MCF 10A (cell line): ENCODE data around the gene RFESD. TPM values are rescaled to one million over a fixed set of nuclear protein-coding genes. Genes with fewer than 3 reads are reported as not detected.
"Not testable (repeated sequence)": the region's sequence is repeated elsewhere in the genome, so short reads cannot be mapped to it uniquely, and the experiment has no call there.

Experiments used
- BruUV-seq: library from RNA; stranded (reverse); fragments of 400-500 nt; replicated peaks from 2 replicates; lab custom pipeline; 2021; lab: Mats Ljungman, UMichigan
- CTCF ChIA-PET: fragments of 300-600 bp; sonication (Branson Sonifier 250); formaldehyde crosslinking; extraction: SDS; loops from one replicate; lab custom pipeline; 2021; ENCODE audit warnings: antibody characterized with exemption, inconsistent platforms; lab: Yijun Ruan, JAX
- POLR2A ChIA-PET: fragments of 300-600, 350-650 bp; sonication (Branson Sonifier 250); formaldehyde crosslinking; extraction: SDS; loops from one replicate; lab custom pipeline; 2020; ENCODE audit warnings: antibody characterized with exemption, inconsistent platforms; lab: Yijun Ruan, JAX
- DNase-seq: peaks from one replicate; pipeline ENCODE4 v3.0.0-alpha.2; 2018; ENCODE audit not compliant: unreplicated experiment
- H3K27ac Mint-ChIP-seq: one replicate; pipeline ENCODE4 v1.8.0; 2022; ENCODE audit warnings: mild to moderate bottlenecking, low read depth, mixed read lengths; ENCODE audit not compliant: unreplicated experiment
- H3K27me3 Mint-ChIP-seq: one replicate; pipeline ENCODE4 v1.8.0; 2022; ENCODE audit warnings: mixed read lengths; ENCODE audit not compliant: insufficient read depth, unreplicated experiment
- H3K36me3 Mint-ChIP-seq: one replicate; pipeline ENCODE4 v1.8.0; 2022; ENCODE audit warnings: mild to moderate bottlenecking, moderate library complexity, mixed read lengths; ENCODE audit not compliant: insufficient read depth, unreplicated experiment
- H3K4me1 Mint-ChIP-seq: one replicate; pipeline ENCODE4 v1.8.0; 2022; ENCODE audit warnings: mixed read lengths; ENCODE audit not compliant: insufficient read depth, unreplicated experiment
- H3K4me3 Mint-ChIP-seq: one replicate; pipeline ENCODE4 v1.8.0; 2022; ENCODE audit warnings: mild to moderate bottlenecking, moderate library complexity, mixed read lengths; ENCODE audit not compliant: unreplicated experiment
- H3K9me3 Mint-ChIP-seq: one replicate; pipeline ENCODE4 v1.8.0; 2022; ENCODE audit warnings: mixed read lengths; ENCODE audit not compliant: unreplicated experiment
- intact Hi-C: fragments of 100-400 bp; cut with micrococcal nuclease; formaldehyde crosslinking; loops from 2 replicates; pipeline ENCODE4 v1.14.1; 2022
- total RNA-seq: library from RNA; stranded (reverse); gene quantifications from 2 replicates; pipeline ENCODE4 v1.2.3, GENCODE V29; 2022
- TF ChIP-seq, protein P1 (sequence below): fragments of 200-600 bp; IDR thresholded peaks from one replicate; pipeline ENCODE4 v1.8.0; 2022; ENCODE audit warnings: antibody characterized with exemption, mild to moderate bottlenecking; ENCODE audit not compliant: unreplicated experiment

The RFESD gene
- total RNA-seq, 1 experiment from 2014 or later: 5.9 TPM

DNA sequence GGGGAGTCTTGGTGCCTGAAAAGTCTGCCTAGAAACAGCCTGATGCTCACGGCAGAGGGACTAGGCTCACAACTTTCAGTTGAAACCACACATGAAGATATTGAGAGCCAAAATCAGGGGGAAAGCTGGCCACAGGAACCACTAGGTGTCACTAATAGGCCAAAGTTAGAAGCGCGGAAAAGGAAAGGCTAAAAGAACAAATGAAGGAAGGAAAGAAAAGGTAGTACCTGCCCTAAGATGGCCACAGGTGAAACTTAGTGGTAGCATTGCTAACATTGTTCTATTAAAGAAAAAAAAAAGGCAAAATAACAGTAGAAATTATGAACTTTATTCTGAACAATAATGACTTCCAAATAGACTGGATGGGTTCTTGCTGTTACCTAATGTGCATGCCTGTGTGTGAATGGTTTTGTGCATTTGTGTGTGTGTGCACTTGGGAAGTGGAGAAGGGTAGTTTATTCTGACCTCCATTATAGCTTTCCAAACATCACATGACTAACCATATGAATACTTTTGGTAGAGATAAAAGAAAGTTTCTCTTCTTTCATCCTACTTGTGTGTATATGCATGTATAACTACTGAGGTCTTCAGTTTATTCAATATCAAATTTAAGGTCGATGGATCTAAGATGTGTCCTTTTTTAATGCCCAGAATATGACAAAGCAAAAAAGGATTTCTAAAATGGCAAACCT, 2.1 kb upstream of the RFESD start:
- H3K27me3 Mint-ChIP-seq: no peaks in the 10 kb centered on the region
- BruUV-seq: no TSS peak
- no peaks in the 10 kb centered on the region for H3K9me3 Mint-ChIP-seq
- ChIA-PET POLR2A (interaction anchor here (0.7 to 1.7 kb wide), 8 partner anchors 9 to 217 kb away, joined by 3 to 9 read pairs (median 5); partner anchors contain the start of gene GLRX), CTCF (interaction anchor here (0.5 to 9.5 kb wide), 27 partner anchors 8 to 837 kb away, joined by 3 to 149 read pairs (median 3); partner anchors contain the start of gene RHOBTB3)
- intact Hi-C loops: loop anchor here (1.0 to 5.0 kb wide), 5 partner anchors 89 to 957 kb away; partner anchors contain the start of gene ARSK
- H3K36me3 Mint-ChIP-seq: no peaks in the 10 kb centered on the region
- DNase-seq: peak; percentile 77
- H3K27ac Mint-ChIP-seq: no peak overlapping the region
- peaks cover 10% of the 10 kb centered on the region for H3K4me1 Mint-ChIP-seq
- no peak overlapping the region for H3K4me3 Mint-ChIP-seq
- TF ChIP-seq, protein P1, sequence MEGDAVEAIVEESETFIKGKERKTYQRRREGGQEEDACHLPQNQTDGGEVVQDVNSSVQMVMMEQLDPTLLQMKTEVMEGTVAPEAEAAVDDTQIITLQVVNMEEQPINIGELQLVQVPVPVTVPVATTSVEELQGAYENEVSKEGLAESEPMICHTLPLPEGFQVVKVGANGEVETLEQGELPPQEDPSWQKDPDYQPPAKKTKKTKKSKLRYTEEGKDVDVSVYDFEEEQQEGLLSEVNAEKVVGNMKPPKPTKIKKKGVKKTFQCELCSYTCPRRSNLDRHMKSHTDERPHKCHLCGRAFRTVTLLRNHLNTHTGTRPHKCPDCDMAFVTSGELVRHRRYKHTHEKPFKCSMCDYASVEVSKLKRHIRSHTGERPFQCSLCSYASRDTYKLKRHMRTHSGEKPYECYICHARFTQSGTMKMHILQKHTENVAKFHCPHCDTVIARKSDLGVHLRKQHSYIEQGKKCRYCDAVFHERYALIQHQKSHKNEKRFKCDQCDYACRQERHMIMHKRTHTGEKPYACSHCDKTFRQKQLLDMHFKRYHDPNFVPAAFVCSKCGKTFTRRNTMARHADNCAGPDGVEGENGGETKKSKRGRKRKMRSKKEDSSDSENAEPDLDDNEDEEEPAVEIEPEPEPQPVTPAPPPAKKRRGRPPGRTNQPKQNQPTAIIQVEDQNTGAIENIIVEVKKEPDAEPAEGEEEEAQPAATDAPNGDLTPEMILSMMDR: peak; percentile 76

DNA sequence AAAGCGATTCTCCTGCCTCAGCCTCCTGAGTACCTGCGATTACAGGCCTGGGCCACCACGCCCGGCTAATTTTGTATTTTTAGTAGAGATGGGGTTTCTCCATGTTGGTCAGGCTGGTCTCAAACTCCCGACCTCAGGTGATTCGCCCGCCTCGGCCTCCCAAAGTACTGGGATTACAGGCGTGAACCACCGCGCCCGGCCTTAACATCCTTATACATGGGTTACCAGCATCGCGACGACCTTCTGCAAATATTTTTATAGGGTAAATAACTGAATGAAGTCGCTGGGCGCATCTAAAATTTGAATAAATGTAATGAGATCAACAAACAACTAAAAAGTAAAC, 380 bp upstream of the RFESD start:
- H3K27me3 Mint-ChIP-seq, H3K27ac Mint-ChIP-seq, intact Hi-C loops, H3K9me3 Mint-ChIP-seq, H3K36me3 Mint-ChIP-seq, BruUV-seq, DNase-seq: not testable (repeated sequence)
- ChIA-PET POLR2A (interaction anchor here (0.6 to 3.7 kb wide), 30 partner anchors 8 to 428 kb away, joined by 3 to 29 read pairs (median 4); partner anchors contain the start of genes ARSK, GLRX, RHOBTB3 and SKIC3), CTCF (interaction anchor here (0.7 to 9.5 kb wide), 14 partner anchors 10 to 1068 kb away, joined by 3 to 149 read pairs (median 6); partner anchors contain the start of genes ARSK and RHOBTB3)
- peak overlapping the region; percentile 74 for H3K4me3 Mint-ChIP-seq
- H3K4me1 Mint-ChIP-seq: peaks cover 15% of the 10 kb centered on the region

DNA sequence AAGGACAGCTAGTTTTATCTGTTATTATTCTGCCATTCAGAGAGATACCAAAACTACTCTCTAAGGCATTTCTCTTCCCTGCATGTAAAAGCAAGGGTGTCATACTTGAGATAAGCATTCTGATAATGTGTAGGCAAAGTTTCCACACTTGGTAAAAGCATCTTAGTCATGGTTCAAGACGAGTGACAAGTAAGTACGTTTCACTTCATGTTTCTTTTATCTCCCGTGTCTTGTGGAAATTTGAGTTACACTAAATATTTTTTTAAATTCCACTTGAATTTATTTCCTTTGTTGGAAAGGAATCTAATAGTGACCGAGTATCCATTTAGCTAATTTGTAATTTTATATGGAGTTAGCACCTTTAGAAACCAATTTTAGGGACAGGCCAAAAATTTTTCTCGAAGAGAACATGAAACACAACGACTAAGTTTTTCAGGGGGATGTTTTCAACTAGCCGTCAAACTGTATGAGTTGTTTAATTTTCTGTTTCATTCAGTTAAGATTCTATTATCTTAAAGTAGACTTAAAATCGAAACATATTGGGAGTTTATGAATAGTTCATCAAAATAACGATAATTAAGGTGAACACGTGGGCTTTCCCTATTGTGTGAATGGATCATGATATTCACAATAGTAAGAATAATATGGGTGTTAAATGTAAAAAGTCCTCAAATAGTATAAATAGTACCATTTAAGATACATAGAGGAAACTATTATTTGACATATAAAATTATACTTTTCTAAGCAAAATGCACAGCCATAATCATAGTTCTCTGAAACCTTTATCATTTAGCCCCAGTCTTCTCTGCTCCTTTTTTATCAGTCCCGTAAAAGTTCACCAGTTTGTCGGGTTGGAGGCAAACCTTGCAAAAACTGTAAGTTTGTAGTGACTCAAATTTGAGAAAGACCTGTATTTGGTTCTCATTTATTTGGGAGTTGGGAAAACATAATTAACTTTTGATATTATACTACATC, 1.6 kb downstream of the RFESD start:
- H3K27ac Mint-ChIP-seq: peak overlapping the region; percentile 89
- CTCF ChIA-PET: interaction anchor here (0.6 to 9.5 kb wide), 6 partner anchors 7 to 197 kb away, joined by 3 to 149 read pairs (median 10); partner anchors contain the start of gene GLRX
- DNase-seq: no peak
- TF ChIP-seq, protein P1: no peak
- H3K9me3 Mint-ChIP-seq: no peaks in the 10 kb centered on the region
- intact Hi-C loops: no loop called here
- POLR2A ChIA-PET: interaction anchor here (1.5 to 3.7 kb wide), 10 partner anchors 9 to 200 kb away, joined by 4 to 29 read pairs (median 10); partner anchors contain the start of genes ARSK, GLRX, RHOBTB3 and SKIC3
- H3K4me1 Mint-ChIP-seq: peaks cover 15% of the 10 kb centered on the region
- BruUV-seq: no TSS peak
- no peaks in the 10 kb centered on the region for H3K27me3 Mint-ChIP-seq
- H3K4me3 Mint-ChIP-seq: peak overlapping the region; percentile 74
- H3K36me3 Mint-ChIP-seq: no peaks in the 10 kb centered on the region

DNA sequence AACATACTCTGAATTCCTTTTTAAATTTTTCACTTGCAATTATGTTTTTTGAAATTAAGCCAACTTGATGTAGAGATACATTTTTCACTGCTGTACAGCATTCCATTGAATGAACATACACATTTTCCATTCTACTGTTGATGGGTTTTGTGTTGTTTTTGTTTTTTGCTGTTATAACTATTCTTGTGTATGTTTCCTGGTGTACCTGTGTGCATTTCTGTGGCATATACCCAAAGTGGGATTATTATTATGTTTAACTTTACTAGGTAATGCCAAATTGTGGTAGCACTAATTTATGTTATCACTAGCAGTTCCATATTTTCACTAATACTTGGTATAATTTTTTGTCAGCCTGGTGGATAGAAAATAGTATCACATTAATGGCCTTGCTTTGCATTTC, 2.7 kb downstream of the RFESD start:
- Mint-ChIP-seq H3K4me1 (peaks cover 10% of the 10 kb centered on the region), H3K9me3 (no peaks in the 10 kb centered on the region), H3K27me3 (no peaks in the 10 kb centered on the region), H3K4me3 (no peak overlapping the region), H3K27ac (no peak overlapping the region), H3K36me3 (no peaks in the 10 kb centered on the region)
- TF ChIP-seq, protein P1: no peak
- ChIA-PET CTCF (interaction anchor here (0.9 kb wide), 1 partner anchor 143 kb away, joined by 3 read pairs; no protein-coding TSS in a partner anchor), POLR2A (interaction anchor here (3.7 kb wide), 1 partner anchor 174 kb away, joined by 29 read pairs; the partner anchor contains the start of gene GLRX)
- intact Hi-C loops: no loop called here
- no peak for DNase-seq
- BruUV-seq: no TSS peak
